ENCODE data around the gene PEX11G. TPM values are rescaled to one million over a fixed set of nuclear protein-coding genes. Genes with fewer than 3 reads are reported as not detected.

PEX11G gene
- total RNA-seq, 2 donors from 2014 or later: 0.27 to 0.74 TPM

- DNase-seq (ENCODE audit: low spot score in 2 of 2): no peak
- H3K9me3 Mint-ChIP-seq: no peaks in the 10 kb centered on the region
- no peaks in the 10 kb centered on the region for H3K36me3 Mint-ChIP-seq
- H3K27ac Mint-ChIP-seq: no peak overlapping the region
- peak; percentile 27 to 47 for ATAC-seq
These were observed 19.0 kb upstream of the PEX11G start for GRCh38 chr19:7507884-7508283.

DNA sequence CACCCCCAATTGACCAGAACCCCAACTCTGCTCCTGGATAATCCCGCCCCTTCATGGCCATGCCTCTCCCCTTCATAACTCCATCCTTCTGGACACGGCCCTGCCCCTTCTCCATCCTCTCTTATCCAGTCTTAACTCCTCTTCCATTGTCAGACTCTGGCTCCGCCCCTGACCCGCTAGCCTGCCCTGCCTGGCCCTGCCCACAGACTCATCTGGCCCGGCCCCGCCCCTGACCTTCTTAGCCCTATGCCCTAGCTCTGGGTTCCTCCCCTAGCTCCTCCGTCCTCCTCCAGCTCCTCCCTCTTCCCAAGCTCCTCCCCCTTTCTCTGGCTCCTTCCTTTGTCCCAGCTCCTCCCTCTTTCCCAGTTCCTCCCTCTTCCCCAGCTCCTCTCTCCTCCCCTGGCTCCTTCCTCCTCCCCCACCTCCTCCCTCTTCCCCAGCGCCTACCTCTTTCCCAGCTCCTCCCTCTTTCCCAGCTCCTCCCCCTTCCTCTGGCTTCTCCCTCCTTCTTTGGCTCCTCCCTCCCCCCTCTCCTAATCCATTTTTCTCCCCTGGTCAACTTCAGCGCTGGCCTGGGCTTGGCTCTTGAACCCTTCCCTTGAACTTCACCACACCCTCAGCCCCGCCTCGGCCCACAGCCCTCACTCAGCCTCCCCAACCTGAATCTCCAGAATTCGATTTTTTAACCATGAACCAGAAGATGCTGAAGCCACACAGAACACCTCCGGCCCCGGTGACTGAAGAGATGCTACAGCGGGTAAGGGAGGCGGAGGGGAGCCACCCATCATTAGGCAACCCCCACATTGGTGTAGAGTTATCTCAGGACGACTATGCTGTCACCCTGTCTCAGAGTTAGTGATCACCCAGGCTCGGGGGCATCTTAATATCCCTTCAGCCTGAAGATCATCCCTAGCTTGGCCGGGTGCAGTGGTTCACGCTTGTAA, 17.8 kb upstream of the PEX11G start:
- DNase-seq (ENCODE audit: low spot score in 2 of 2) (peak in 1 of 2 donors; percentile 65), ATAC-seq (peak; percentile 83 to 90)
- no peaks in the 10 kb centered on the region for H3K9me3 Mint-ChIP-seq
- H3K36me3 Mint-ChIP-seq: no peaks in the 10 kb centered on the region
- H3K27ac Mint-ChIP-seq: no peak overlapping the region

DNA sequence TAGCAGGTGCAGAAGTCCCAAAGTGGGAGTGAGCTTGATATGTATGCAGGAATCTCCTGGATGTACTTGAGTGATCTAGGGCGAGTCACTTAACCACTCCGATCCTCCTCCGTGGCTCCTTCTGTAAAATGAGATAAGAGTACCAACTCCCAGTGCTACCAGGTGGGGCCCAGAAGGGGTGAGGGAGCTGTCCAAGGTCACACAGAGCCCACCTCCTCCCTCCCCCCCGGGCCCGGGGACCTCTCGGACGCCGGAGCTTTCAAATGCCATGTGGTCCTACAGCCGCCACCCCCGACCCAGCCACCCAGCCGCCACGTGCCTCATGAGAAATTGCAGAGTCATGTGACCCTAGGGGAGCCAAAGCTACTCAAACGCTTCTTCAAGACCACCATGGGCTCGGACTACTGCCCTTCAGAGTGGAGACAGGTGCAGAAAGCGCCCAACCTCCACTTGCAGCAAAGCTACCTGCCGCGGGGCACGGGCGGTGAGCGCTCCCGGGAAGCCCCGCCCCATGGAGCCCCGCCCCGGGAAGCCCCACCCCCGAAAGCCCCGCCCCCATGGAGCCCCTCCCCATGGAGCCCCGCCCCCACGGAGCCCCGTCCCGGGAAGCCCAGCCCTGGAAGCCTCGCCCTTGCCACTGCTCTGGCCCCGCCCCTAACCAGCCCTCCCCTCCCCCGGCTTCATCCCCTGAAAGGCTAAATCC, 17.0 kb upstream of the PEX11G start:
- Mint-ChIP-seq H3K27ac (no peak overlapping the region), H3K36me3 (no peaks in the 10 kb centered on the region), H3K9me3 (no peaks in the 10 kb centered on the region)
- ATAC-seq: peak; percentile 16 to 72
- DNase-seq (ENCODE audit: low spot score in 2 of 2): peak in 1 of 2 donors; percentile 47

DNA sequence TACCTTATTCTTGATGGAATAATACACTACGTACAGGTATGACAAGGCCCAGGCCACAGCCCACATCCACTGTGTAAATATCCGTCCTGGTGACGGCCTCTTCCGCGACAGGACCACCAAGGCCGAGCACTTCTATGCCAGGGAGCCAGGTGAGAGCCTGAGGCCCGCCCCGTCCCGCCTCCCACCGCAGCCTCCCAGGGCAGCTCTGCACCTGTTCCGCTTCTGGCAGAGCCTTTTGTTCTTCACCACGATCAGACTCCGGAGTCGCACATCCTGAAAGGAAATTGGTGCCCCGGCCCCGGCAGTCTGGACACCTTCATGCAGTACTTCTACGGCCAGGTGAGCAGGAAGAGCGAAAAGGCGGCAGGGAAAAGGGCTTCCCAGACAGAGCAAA, 16.4 kb upstream of the PEX11G start:
- ATAC-seq (no peak), DNase-seq (ENCODE audit: low spot score in 2 of 2) (no peak)
- no peaks in the 10 kb centered on the region for H3K36me3 Mint-ChIP-seq
- no peak overlapping the region for H3K27ac Mint-ChIP-seq
- no peaks in the 10 kb centered on the region for H3K9me3 Mint-ChIP-seq

- H3K36me3 Mint-ChIP-seq: no peaks in the 10 kb centered on the region
- H3K27ac Mint-ChIP-seq: no peak overlapping the region
- no peak for DNase-seq (ENCODE audit: low spot score in 2 of 2)
- ATAC-seq: no peak
- H3K9me3 Mint-ChIP-seq: no peaks in the 10 kb centered on the region
These were observed 15.8 kb upstream of the PEX11G start for GRCh38 chr19:7504684-7505083.

DNA sequence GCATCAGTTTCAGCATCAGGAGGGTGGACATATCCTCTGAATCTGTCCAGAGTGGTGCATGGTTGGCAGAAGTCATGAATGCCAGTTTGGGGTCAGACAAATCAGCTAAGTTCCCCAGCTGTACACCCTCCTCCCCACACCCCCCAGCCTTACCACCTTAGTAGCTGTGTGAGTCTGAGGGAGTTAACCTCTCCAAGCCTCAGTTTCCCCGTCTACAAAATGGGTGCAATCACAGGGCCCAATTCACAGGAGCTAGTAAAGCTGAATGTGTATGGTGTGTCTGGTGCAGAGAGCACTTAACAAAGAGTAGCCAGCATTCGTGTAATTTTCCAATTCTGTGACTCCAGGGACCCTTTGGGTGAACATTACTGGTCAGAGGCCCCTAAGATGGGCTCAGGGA, 13.7 kb upstream of the PEX11G start:
- Mint-ChIP-seq H3K9me3 (no peaks in the 10 kb centered on the region), H3K27ac (no peak overlapping the region), H3K36me3 (no peaks in the 10 kb centered on the region)
- DNase-seq (ENCODE audit: low spot score in 2 of 2) (no peak), ATAC-seq (no peak)

GRCh38 chr19:7500811-7501450, 12.1 kb upstream of the PEX11G start:
- ATAC-seq (peak; percentile 50 to 81), DNase-seq (ENCODE audit: low spot score in 2 of 2) (peak in 1 of 2 donors; percentile 71)
- no peaks in the 10 kb centered on the region for H3K9me3 Mint-ChIP-seq
- H3K27ac Mint-ChIP-seq: no peak overlapping the region
- no peaks in the 10 kb centered on the region for H3K36me3 Mint-ChIP-seq

DNA sequence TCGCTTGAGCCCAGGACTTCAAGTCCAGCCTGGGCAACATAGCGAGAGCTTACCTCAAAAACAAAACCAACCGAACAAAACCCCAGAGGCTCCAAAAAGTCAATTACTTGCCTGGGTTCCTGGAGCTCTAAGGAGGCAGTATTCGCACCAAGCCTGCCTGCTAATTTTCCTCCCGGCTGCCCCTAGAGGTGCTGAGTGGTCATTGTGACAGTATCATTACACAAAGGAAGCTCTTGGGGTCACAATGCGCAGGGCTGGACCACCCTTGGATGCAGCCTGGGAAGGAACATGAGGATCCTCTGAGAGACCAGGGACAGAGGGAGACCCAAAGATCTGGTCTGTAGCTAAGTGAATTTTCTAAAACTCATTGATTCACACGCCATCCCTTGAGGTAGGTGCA, 8.5 kb upstream of the PEX11G start:
- Mint-ChIP-seq H3K27ac (no peak overlapping the region), H3K36me3 (no peaks in the 10 kb centered on the region), H3K9me3 (no peaks in the 10 kb centered on the region)
- ATAC-seq: no peak
- DNase-seq (ENCODE audit: low spot score in 2 of 2): no peak

- ATAC-seq (no peak), DNase-seq (ENCODE audit: low spot score in 2 of 2) (no peak)
- no peaks in the 10 kb centered on the region for H3K36me3 Mint-ChIP-seq
- no peak overlapping the region for H3K27ac Mint-ChIP-seq
- H3K9me3 Mint-ChIP-seq: no peaks in the 10 kb centered on the region
These were observed 5.7 kb upstream of the PEX11G start for GRCh38 chr19:7494416-7495098.

DNA sequence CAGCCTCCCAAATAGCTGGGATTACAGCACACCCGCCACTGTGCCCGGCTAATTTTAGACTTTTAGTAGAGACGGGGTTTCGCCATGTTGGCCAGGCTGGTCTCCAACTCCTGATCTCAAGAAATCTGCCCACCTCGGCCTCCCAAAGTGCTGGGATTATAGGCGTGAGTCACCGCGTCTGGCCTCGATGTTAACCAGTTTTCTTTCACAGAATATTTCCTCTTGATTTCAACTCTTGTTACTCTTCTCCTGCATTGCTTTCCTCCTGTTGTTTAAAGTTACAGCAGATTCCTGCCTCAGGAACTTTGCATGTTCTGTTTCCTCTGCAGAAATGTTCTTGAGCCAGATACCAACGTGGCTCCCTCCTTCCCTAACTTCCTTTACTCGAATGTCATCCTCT, 3.7 kb upstream of the PEX11G start:
- Mint-ChIP-seq H3K27ac (peak overlapping the region in 1 of 2 donors; percentile 51), H3K9me3 (no peaks in the 10 kb centered on the region), H3K36me3 (no peaks in the 10 kb centered on the region)
- DNase-seq (ENCODE audit: low spot score in 2 of 2) (no peak), ATAC-seq (no peak)

- Mint-ChIP-seq H3K27ac (peak overlapping the region in 1 of 2 donors; percentile 51), H3K9me3 (no peaks in the 10 kb centered on the region), H3K36me3 (no peaks in the 10 kb centered on the region)
- ATAC-seq (peak; percentile 65 to 73), DNase-seq (ENCODE audit: low spot score in 2 of 2) (no peak)
These were observed 3.3 kb upstream of the PEX11G start for GRCh38 chr19:7492142-7492541.

DNA sequence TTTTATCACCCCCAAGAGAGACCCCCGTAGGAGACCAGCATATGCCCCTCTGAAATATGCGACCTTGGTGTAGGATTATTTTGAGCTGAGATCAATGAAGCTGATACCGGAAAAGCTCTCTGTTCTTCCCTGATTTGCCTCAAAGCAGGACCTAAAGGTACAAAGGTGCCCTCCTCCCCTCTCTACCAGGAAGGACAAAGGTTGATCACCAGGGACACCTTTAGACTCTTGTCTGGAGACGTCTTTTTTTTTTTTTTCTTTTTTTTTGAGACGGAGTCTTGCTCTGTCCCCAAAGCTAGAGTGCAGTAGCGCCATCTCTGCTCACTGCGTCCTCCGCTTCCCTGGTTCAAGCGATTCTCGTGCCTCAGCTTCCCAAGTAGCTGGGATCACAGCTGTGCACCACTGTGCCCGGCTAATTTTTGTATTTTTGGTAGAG, 792 bp upstream of the PEX11G start:
- Mint-ChIP-seq H3K27ac (peak overlapping the region; percentile 83 to 84), H3K9me3 (no peaks in the 10 kb centered on the region), H3K36me3 (no peaks in the 10 kb centered on the region)
- ATAC-seq (no peak), DNase-seq (ENCODE audit: low spot score in 2 of 2) (no peak)

DNA sequence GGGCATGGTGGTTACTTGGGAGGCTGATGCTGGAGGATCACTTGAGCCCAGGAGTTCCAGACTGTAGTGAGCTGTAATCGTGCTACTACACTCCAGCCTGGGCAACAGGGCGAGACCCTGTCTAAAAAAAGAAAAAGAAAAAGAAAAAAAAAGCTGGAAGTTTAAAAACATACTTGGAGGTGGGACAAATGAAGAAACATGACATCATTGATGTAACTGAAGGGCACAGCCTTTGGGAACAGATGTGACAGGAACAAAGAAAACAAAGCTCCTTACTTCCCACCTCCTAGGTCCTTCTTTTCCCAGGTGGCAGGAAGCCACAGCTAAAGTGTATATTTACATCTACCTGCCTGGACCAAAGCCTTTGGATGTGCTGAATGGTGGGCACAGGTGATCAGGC, 1.9 kb downstream of the PEX11G start:
- no peak overlapping the region for H3K27ac Mint-ChIP-seq
- ATAC-seq: no peak

DNA sequence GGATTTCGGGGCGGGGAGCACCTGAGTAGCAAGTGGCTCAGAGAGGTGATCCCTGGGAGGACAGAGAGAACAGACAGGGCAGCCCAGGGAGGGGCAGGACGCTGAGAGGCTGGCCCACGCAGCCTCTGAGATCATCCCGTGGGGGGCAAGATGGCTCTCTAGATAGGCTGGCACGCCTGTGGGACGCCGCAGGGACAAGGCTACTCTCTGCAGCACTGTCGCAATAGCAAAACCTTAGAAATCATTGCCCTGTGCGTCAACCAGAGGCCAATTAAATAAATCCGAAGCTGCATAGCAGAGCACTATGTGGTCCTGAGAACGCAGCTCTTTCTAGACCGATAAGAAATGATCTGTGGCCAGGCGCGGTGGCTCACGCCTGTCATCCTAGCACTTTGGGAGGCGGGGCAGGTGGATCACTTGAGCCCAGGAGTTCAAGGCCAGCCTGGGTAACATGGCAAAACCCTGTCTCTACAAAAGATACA, 5.1 kb downstream of the PEX11G start:
- Mint-ChIP-seq H3K9me3 (no peaks in the 10 kb centered on the region), H3K36me3 (no peaks in the 10 kb centered on the region), H3K27ac (no peak overlapping the region)
- ATAC-seq (no peak), DNase-seq (ENCODE audit: low spot score in 2 of 2) (no peak)

More for the DNA sequence above, 1.9 kb downstream of the PEX11G start:
- Mint-ChIP-seq H3K9me3 (no peaks in the 10 kb centered on the region), H3K36me3 (no peaks in the 10 kb centered on the region)
- no peak for DNase-seq (ENCODE audit: low spot score in 2 of 2)

- no peak for DNase-seq (ENCODE audit: low spot score in 2 of 2)
- no peaks in the 10 kb centered on the region for H3K36me3 Mint-ChIP-seq
- H3K27ac Mint-ChIP-seq: no peak overlapping the region
- ATAC-seq: peak in 1 of 2 donors; percentile 8
- H3K9me3 Mint-ChIP-seq: no peaks in the 10 kb centered on the region
These were observed 6.0 kb downstream of the PEX11G start for GRCh38 chr19:7482584-7483439.

DNA sequence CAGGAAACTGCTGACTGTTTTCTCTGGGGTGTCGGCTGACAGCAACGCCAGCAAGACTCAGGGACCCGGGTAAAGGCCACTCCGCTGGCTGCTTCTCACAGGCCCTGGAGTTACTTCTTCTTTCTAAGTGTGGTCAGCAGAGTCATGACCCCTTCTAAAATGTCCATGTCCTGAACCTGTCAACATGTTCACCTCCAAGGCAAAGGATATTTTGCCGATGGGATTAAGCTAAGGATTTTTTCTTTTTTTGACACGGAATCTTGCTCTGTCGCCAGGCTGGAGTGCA, 7.9 kb downstream of the PEX11G start:
- H3K27ac Mint-ChIP-seq: peak overlapping the region in 1 of 2 donors; percentile 9
- DNase-seq (ENCODE audit: low spot score in 2 of 2) (no peak), ATAC-seq (no peak)
- H3K36me3 Mint-ChIP-seq: no peaks in the 10 kb centered on the region
- no peaks in the 10 kb centered on the region for H3K9me3 Mint-ChIP-seq
